Liver (tissue), 3 donors: ENCODE measurements around the gene LUZP4.

Experiments used
- ATF3 ChIP-seq: IDR thresholded peaks from 2 replicates; pipeline ENCODE4 v1.6.1; 2016; ENCODE audit warnings: antibody characterized with exemption
- CTCF ChIP-seq: fragments of 150-350 bp; IDR thresholded peaks from 2 replicates; pipeline ENCODE4 v1.5.1; 2017; ENCODE audit warnings: improper control_type of control experiment, low read depth, low read length; ENCODE audit not compliant: missing input control
- EGR1 ChIP-seq, 2 donors: IDR thresholded peaks; 2 replicates each; pipeline ENCODE4 v1.6.1; 2016 to 2018; ENCODE audit warnings: antibody characterized with exemption in 2 of 2, low read depth in 2 of 2
- HNF4A ChIP-seq, 2 donors: conservative IDR thresholded peaks; 2 replicates each; pipeline ENCODE4 v1.6.1; 2016; ENCODE audit warnings: antibody characterized with exemption in 2 of 2, mild to moderate bottlenecking in 2 of 2
- MAX ChIP-seq: IDR thresholded peaks from 2 replicates; pipeline ENCODE4 v1.6.1; 2016; ENCODE audit warnings: antibody characterized with exemption
- REST ChIP-seq: IDR thresholded peaks from 2 replicates; pipeline ENCODE4 v1.6.1; 2016; ENCODE audit warnings: antibody characterized with exemption, mild to moderate bottlenecking
- TAF1 ChIP-seq: conservative IDR thresholded peaks from 2 replicates; pipeline ENCODE4 v1.6.1; 2016; ENCODE audit warnings: antibody characterized with exemption, mild to moderate bottlenecking
- ZBTB33 ChIP-seq: IDR thresholded peaks from 2 replicates; pipeline ENCODE4 v1.6.1; 2016; ENCODE audit warnings: antibody characterized with exemption
- donor health status: healthy.
- donor health status: healthy.

- TF ChIP-seq TAF1 (no peak), CTCF (no peak), ZBTB33 (no peak), REST (no peak), HNF4A (conservative IDR thresholded peaks at IDR 0.05) (no peak), EGR1 (IDR thresholded peaks at IDR 0.05; ENCODE audit: low read depth in 2 of 2) (no peak), ATF3 (no peak), MAX (no peak)
Measured at GRCh38 chrX:115264009-115264408, 25.5 kb upstream of the LUZP4 start.
